ENCODE measurements around the gene CASP8AP2. TPM values are rescaled to one million over a fixed set of nuclear protein-coding genes. Genes with fewer than 3 reads are reported as not detected.
"Not testable (repeated sequence)": the region's sequence is repeated elsewhere in the genome, so short reads cannot be mapped to it uniquely, and the experiment has no call there.

The CASP8AP2 gene
- total and polyA plus RNA-seq, 3 donors from 2014 or later, result 3.3 to 21.6 (median 18.3) TPM

- TF ChIP-seq CTCF (IDR thresholded peaks at IDR 0.05), result no peak
- no peak for TF ChIP-seq POLR2A (IDR thresholded peaks at IDR 0.05)
- WGBS, 2 donors, result 46 to 68% methylated on average over 3 of the region's 3 CpGs
- H3K27me3 ChIP-seq, result no peaks in the 10 kb centered on the region
- peaks cover 14% of the 10 kb centered on the region for H3K4me1 ChIP-seq
- no peak overlapping the region for H3K4me3 ChIP-seq
- DNase-seq, result no peak
- no peak overlapping the region for H3K27ac ChIP-seq
- no peaks in the 10 kb centered on the region for H3K9me3 ChIP-seq
- intact Hi-C loops (cut with DNase I; ENCODE audit: low total_unique reads), result no loop called here
- H3K36me3 ChIP-seq (ENCODE audit: low read depth, missing control alignments), result no peaks in the 10 kb centered on the region
Measured at GRCh38 chr6:89817481-89817880, 12.2 kb upstream of the CASP8AP2 start.

GRCh38 chr6:89818977-89819335 lies 10.7 kb upstream of the CASP8AP2 start:
- peak; percentile 43 for DNase-seq
- 0% methylated on average over 12 to 14 of the region's 14 CpGs for WGBS, 2 donors
- intact Hi-C loops (cut with DNase I; ENCODE audit: low total_unique reads), result no loop called here
- Histone ChIP-seq H3K4me3 (peak overlapping the region; percentile 82 to 96), H3K9me3 (no peaks in the 10 kb centered on the region), H3K4me1 (peaks cover 14% of the 10 kb centered on the region), H3K27me3 (no peaks in the 10 kb centered on the region), H3K27ac (peak overlapping the region; percentile 84 to 87), H3K36me3 (ENCODE audit: low read depth, missing control alignments) (no peaks in the 10 kb centered on the region)
- no peak for TF ChIP-seq CTCF (IDR thresholded peaks at IDR 0.05)
- TF ChIP-seq POLR2A (IDR thresholded peaks at IDR 0.05), result no peak

GRCh38 chr6:89819336-89820130 lies 10.1 kb upstream of the CASP8AP2 start, which contains the start of gene MDN1:
Gene MDN1 (minus strand): TSS chr6:89819794. CDS start chr6:89819607, 187 bp downstream.
- intact Hi-C loops (cut with DNase I; ENCODE audit: low total_unique reads), result no loop called here
- Histone ChIP-seq H3K4me1 (peaks cover 14% of the 10 kb centered on the region), H3K36me3 (ENCODE audit: low read depth, missing control alignments) (no peaks in the 10 kb centered on the region), H3K9me3 (no peaks in the 10 kb centered on the region), H3K4me3 (peak within 1 kb of the TSS; percentile 82 to 96), H3K27me3 (no peaks in the 10 kb centered on the region), H3K27ac (peak within 1 kb of the TSS; percentile 84 to 87)
- peak; percentile 96 for DNase-seq
- whole genome bisulfite sequencing, 2 donors, result 0% methylated on average over 57 to 60 of the region's 65 CpGs
- TF ChIP-seq CTCF (IDR thresholded peaks at IDR 0.05) (no peak), POLR2A (IDR thresholded peaks at IDR 0.05) (peak; percentile 15)

- 75 to 88% methylated on average over 6 of the region's 6 CpGs for WGBS, 2 donors
- intact Hi-C loops (cut with DNase I; ENCODE audit: low total_unique reads), result no loop called here
- H3K4me1 ChIP-seq, result peaks cover 8% of the 10 kb centered on the region
- no peak overlapping the region for H3K27ac ChIP-seq
- H3K9me3 ChIP-seq, result no peaks in the 10 kb centered on the region
- H3K4me3 ChIP-seq, result no peak overlapping the region
- TF ChIP-seq CTCF (IDR thresholded peaks at IDR 0.05), result no peak
- TF ChIP-seq POLR2A (IDR thresholded peaks at IDR 0.05), result no peak
- no peaks in the 10 kb centered on the region for H3K36me3 ChIP-seq (ENCODE audit: low read depth, missing control alignments)
- DNase-seq, result no peak
- H3K27me3 ChIP-seq, result no peaks in the 10 kb centered on the region
Measured at GRCh38 chr6:89826029-89826528, 3.6 kb upstream of the CASP8AP2 start.

- Histone ChIP-seq H3K27ac (peak overlapping the region in 1 of 2 donors; percentile 85), H3K4me3 (peak overlapping the region; percentile 85 to 97)
- 52 to 54% methylated on average over 13 of the region's 13 CpGs for WGBS, 2 donors
- DNase-seq; H3K36me3 ChIP-seq (ENCODE audit: low read depth, missing control alignments); H3K27me3 ChIP-seq; intact Hi-C loops (cut with DNase I; ENCODE audit: low total_unique reads); H3K9me3 ChIP-seq; H3K4me1 ChIP-seq: not testable (repeated sequence)
Measured at GRCh38 chr6:89828475-89828987, 1.1 kb upstream of the CASP8AP2 start.

All from testis (tissue), 3 donors.